HS-27A (cell line): ENCODE measurements around the gene CEACAM8.
"Not testable (repeated sequence)": the region's sequence is repeated elsewhere in the genome, so short reads cannot be mapped to it uniquely, and the experiment has no call there.

ENCODE experiments used
- DNase-seq: peaks from one replicate; pipeline ENCODE4 v3.0.0-alpha.2; 2012; ENCODE audit warnings: low read depth, missing footprints

Gene CEACAM8

DNA sequence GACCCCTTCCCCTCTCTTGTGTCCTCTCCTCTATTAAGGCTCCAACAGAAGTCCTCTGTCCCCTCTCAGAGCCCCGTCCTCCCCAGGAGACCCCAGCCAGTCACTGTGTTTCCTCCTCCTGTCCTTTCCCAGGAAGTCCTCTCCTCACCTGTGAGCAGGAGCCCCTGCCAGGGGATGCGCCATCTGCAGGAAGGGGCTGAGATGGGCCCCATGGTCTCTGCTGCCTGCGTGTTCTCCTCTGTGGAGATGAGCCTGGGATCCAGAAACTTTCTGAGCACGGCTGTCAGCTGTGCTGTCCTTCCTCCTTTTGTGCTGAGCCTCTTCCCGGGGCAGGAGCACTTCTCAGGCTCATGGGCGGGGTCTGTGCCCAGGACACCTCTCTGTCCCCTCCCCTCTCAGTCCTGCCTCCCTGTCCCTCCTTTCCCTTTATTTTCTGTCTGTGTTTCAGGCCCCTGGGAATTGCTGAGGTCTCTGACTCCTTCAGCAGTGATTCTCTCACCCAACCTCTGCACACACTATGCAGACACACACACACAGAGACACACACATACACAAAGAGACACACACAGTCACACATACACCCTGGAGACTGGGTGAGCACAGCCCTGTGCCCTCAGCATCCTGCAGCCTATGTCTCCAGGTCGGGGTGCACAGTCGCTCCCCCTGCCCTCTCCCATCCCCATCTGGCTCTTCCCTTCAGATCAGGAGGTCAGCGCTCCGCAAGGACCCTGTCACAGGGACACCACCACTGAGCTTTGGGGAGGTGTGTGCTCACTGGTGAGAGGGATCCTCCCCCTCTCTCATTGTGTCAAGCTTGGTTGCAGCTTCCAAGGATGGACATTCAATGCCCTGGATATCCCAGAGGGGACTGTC is at the start of gene CEACAM8:
TSS of gene CEACAM8 (minus strand) at position 308 of the 873 bp plus-strand sequence. CDS start at position 212, 96 bp downstream.
- DNase-seq, result no peak

DNA sequence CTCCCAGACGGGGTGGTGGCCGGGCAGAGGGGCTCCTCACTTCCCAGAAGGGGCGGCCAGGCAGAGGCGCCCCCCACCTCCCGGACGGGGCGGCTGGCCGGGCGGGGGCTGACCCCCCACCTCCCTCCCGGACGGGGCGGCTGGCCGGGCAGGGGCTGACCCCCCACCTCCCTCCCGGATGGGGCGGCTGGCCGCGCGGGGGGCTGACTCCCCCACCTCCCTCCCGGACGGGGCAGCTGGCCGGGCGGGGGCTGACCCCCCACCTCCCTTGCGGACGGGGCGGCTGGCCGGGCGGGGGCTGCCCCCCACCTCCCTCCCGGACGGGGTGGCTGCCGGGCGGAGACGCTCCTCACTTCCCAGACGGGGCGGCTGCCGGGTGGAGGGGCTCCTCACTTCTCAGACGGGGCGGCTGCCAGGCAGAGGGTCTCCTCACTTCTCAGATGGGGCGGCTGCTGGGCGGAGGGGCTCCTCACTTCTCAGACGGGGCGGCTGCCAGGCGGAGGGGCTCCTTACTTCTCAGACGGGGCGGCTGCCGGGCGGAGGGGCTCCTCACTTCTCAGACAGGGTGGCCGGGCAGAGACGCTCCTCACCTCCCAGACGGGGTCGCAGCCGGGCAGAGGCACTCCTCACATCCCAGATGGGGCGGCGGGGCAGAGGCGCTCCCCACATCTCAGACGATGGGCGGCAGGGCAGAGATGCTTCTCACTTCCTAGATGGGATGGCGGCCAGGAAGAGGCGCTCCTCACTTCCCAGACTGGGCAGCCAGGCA is 44.8 kb upstream of the CEACAM8 start:
- DNase-seq, result not testable (repeated sequence)

DNA sequence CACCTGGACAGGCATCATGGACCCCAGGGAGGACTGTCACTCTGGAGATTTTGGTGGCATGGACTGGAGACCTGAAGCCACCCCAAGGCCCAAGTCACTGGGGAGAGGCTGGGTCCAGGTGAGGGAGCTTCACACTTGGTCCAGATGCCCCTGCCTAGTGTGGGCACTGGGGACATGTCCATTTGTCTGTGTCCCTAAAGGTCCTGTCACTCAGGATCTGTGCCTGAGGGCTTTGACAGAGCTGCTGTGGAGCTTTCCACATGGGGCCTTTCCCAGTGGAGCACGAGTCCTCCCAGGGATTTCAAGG is 40.5 kb upstream of the CEACAM8 start:
- DNase-seq, result no peak

DNA sequence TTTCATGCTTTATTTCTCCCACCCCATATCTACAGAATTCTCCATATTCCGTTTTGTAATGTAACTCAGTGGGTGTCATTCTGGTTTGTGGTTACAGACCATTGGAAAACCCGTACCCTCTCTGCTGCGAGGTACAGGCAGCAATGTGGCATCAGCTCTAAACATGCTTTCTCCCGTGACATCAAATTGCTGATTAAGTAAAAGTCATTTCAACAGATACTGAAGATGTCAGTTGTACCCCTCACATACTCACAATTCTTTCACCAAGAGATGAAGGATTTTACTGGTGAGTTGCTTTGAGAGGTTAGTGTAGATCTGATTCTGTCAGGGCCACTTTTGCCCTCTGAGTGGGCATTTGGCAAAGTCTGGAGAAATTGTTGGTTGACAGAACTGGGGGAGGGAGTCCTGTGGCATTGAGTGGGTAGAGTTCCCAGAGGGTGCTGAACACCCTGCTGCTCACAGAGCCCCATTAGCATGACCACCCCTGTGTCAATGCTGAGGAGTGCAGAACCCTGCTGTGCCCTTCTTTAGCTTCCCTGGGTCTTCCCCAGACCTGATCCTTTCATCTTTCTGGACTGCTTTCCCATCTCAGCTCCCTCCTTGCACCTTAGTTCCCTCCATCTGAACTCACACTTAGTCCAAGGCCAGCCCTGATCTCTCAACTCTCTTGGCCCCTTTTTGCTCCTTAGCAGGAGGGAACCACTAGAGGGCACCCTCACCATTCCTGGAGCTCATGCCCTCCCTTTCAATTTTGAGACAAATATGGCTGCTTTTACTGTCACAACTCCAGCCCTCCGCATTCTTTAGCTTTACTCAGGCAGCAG is 39.9 kb upstream of the CEACAM8 start:
- DNase-seq, result peak; percentile 50

DNA sequence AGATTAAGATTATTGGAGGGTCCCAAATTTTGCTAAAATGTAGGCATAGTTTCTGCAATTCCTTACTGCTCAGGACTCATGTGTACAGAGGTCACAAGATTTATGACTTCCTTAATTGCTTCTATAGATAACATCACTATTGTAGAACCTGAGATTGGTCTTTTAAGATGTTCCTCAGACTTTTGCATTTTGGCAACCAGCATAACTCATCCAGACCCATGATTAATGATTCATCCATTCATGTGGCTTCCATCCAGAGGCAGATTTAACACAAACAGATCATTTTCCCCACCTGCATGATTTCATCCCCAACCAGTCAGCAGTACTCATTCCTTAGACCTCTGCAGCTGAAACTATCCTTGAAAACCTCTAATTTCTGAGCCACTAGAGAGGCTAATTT is 34.5 kb upstream of the CEACAM8 start:
- DNase-seq, result no peak

DNA sequence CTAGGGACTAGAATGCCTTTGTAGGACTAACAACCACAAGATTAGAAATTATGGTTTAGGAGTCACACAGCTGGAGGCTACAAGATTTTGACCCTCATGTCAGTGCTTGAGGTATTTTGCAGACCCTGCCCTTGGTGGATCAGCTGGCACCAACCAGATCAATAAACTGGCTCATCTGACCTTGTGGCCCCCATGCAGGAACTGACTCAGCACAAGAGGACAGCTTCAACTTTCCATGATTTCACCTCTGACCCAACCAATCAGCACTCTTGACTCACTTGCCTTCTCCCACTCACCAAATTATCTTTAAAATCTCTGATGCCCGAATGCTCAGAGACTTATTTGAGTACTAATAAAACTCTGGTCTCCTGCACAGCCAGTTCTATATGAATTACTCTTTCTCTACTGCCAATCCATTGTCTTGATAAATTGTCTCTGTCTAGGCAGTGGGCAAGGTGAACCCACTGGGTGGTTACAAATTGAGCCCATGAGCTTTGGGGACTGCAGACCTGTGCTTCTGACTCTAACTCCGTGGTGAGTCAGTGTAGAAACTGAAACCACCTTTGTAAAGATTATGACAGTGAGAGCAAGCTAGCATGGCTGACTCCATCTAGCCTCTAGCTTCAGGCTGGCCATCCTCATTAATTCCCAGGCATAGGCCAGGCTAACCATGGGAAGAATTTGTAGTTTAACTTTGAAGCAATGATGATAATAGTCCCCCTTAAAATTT is 33.9 kb upstream of the CEACAM8 start:
- no peak for DNase-seq

DNA sequence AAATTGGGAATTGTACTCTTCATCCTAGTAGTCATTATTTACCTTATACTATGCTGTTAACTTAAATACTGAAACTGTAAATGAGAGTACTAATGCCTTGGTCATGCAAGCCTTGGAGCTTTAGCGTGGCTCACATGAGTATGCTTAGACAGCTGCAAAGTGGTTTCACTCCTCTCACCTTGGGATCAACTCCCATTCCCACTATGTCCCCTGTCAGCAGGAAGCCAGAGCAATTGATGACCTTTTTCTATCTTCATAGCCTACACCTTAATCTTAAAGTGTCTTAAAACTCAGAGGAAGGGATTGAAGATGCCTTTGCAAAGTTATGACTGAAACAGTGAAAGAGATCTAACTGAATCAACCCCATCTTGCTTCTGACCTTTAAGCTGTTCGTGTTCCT is 33.2 kb upstream of the CEACAM8 start:
- DNase-seq, result no peak

DNA sequence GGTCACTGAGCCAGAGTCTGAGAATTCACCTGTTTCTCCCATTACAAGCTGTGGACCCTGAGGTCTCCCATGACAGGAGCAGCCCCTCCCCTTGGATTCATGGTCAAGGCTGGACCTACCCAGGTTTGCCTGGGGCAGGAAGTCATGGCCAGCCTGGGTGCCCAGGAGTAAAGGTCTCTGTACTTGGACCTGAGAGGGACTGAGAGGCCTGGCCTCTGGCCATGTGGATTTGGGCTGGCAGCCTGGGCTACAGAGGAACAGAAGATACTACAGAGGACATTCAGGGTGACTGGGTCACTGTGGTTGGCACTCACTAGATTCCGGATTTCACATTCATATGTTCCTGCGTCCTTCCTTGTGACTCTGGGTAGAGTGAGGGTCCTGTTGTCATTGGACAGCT is 31.5 kb upstream of the CEACAM8 start:
- DNase-seq, result no peak

DNA sequence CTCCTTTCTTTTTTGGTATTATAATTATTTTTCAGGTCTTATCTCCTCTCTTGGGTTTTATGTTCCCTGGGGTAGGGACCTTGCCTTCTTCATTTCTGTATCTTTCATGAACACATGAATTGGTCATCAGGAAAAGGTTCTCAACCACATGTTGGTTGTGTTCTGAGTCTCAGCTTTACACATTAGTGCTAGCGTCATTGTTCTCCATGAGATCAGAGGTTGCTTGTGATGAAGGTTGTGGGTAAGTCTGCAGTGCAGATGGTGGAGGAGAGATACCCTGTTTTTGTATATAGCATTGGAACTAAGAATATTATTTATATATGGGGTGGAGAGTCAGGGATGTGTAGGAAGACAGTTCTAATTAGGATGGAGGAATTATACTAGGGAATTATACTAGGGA is 24.5 kb upstream of the CEACAM8 start:
- DNase-seq, result no peak

DNA sequence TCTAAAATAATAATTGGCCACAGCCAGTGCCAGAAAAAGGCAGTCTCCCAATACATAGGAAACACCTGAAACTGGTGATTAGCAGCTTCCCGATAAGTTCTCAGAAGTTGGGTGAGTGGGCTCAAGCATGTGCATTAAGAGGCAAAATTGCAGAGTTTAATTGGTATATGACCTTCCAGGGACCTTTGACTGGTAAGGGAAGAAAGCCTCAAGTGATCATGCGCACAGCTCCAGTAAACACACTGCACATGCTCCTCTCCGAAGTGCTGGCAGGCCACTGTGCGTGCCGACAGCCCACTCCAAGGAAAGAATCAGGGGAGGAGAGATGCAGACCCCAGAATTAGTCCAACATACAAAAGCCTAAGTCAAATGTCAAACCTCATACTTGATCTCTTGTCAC is 18.9 kb upstream of the CEACAM8 start:
- no peak for DNase-seq

DNA sequence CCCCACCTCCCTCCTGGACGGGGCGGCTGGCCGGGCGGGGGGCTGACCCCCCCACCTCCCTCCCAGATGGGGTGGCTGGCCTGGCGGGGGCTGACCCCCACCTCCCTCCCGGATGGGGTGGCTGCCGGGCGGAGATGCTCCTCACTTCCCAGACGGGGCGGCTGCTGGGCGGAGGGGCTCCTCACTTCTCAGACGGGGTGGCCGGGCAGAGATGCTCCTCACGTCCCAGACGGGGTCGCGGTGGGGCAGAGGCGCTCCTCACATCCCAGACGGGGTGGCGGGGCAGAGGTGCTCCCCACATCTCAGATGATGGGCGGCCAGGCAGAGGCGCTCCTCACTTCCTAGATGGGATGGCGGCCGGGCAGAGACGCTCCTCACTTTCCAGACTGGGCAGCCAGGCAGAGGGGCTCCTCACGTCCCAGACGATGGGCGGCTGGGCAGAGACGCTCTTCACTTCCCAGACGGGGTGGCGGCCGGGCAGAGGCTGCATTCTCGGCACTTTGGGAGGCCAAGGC is 15.7 kb upstream of the CEACAM8 start:
- not testable (repeated sequence) for DNase-seq

DNA sequence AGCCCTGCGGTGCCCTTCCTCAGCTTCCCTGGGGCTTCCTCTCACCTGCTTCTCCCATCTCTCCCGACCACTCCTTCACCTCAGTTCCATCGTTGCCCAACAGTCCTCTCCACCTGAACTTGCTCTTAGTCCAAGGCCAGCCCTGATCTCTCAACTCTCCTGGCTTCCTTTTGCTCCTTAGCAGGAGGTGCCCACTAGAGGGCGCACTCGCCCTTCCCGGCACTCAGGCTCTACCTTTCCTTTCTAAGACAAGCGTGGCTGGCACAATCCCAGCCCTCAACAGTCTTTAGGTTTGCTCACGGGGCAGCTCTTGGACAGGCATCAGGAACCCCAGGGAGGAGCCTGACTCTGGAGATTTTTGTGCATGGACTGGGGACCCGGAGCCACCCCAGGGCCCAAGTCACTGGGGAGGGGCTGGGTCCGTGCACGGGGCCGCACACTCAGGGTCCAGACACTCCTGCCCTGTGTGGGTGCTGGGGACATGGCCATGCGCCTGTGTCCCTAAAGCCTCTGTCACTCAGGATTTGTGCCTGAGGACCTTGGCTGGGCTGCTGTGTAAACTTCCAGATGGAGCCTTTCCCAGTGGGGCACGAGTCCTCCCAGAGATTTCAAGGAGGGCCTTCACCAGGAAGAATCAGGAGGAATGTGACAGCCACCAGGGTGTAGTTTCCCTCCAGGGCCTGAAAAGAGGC is 12.1 kb upstream of the CEACAM8 start:
- peak; percentile 45 for DNase-seq

DNA sequence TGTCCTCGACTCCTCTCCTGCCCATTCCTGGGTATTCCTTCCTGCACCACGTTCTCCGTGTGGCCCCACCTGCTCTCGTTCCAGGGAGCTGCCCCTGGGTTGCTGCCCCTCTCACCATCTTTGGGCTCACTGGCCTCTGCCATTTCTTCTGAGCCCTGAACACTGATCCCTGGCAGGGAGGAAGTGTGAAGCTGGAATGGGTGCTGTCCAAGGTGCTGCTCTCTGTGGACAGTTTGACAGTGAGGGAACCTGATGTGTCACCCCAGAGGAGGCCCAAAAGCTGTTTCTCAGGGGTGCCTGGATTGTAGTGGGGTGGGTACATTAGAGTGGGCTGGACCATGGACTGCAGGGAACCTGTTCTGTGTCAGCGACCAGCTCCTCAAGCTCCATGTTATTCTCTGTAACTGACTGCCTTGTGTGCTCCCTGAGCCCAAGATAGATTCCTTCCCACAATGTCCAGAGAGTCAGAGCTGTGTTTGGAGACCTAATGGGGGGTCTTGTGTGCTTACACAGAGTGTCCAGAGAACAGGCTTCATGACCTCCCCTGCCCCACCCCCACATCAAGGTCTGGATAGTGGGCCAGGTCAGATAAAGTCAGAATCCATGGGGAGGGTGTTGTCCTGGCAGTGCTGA is 7.2 kb upstream of the CEACAM8 start:
- peak; percentile 27 for DNase-seq

DNA sequence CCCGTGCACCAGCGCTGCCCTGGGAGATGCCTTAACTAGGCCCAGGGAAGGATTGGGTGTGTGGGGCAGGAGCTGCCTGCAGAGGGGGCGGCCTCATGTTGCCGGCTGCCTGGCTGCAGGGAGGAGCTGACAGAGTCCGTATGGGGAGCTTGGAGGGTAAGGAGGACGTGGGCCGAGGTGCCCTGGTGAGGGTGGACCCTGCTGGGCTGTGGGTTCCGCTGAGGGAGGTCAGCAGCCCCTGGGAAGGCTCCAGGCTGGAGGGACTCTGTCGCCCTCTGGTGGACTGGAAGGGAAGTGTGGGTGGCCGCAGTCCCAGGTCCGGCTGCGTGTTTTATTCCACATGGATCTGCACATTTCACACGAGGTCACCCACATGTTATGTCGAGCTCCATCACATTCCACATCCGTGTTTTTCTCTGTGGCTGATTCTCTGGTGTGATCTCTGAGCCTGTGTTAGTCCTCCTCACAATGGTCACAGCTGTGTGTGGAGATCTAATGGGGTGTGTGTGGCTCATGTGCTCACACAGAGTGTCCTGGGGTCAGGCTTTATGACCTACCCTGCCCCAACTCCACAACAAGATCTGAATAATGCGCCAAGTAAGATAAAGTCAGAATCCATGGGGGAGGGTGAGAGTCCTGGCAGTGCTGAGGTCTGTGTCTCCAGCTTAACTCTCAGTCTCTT is 1.8 kb upstream of the CEACAM8 start:
- no peak for DNase-seq

DNA sequence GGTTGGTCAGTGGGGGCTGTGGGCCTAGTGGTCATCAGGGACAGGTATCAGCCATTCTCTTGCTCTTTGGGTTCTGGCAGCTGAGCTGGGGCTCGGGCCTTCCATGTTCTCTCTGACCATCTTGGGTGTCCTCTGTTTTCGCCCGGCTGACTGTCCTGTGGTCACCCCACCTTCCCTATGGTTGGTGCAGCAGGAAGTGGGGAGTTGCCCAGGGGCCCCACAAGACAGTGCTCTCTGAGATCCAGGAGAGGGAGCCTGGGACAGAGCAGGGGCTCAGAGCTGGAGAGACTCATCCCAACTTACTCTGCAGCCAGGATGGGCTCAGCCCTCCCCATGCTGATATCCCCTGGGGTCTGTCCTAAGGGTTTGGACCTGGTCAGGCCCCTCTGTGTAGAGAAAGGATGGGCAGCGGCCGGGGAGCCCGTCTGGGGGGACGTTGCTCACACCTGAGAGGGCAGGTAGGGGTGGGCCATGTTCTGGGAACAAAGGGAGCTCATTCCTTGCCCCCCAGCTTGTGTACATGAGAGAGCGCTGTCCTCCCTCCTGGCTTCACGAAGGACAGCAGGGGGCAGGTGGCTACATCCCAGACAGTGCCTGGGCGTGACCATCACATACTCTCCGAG is 937 bp upstream of the CEACAM8 start:
- DNase-seq, result no peak

DNA sequence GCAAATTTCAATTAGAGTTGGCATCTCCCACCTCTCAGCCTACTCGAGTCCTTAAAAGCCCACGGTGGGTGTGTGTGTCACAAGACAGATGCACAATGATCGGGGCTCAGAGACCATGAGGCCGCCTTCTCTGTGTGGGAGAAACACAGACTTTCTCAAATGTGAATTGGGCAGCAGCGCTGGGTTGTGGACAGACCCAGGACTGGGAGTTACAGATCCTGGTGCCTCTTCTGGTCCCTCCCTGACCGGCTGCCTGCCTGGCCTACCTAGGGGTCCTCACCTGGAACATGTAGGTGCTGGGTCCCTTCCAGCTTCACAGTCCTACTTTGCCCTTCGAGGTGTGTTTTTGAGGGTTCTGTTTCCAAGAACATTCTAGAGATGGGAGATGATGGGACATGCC is 4.9 kb downstream of the CEACAM8 start:
- no peak for DNase-seq

DNA sequence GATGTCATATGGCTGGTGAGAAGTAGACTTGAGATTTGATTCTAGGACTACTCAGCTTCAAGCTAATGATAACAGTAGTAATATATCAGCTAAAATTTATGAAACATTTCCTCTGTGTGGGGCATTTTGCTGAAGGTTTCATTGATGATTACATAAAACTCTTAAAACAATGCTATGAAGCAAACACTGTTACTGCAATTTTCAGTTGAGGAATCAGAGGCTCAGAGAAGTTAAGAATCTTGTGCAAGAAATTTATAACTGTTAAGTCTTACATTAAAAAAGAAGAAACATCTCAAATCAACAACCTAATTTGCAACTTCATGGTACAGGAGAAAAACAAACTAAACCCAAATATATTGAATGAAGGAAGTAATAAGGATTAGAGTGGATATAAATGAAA is 10.3 kb downstream of the CEACAM8 start:
- no peak for DNase-seq

DNA sequence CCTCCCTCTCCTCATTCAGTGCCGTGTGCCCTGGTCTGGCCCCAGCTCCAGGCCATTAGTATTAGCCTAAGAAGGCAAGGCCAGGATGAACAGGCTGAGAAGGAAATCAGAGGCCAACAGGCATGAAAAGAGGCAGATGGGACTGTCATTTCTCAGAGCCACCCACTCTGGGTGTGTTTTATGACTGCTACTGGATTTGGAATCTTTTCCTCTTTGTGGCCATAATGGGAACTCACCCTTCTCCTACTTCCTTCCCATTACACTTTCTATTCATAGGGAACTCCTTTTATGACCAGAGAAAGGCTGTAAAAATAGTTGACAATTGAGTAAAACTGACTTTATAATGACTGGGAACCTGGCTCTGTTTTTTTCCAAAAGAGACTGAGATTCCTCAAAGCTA is 17.7 kb downstream of the CEACAM8 start:
- DNase-seq, result no peak

DNA sequence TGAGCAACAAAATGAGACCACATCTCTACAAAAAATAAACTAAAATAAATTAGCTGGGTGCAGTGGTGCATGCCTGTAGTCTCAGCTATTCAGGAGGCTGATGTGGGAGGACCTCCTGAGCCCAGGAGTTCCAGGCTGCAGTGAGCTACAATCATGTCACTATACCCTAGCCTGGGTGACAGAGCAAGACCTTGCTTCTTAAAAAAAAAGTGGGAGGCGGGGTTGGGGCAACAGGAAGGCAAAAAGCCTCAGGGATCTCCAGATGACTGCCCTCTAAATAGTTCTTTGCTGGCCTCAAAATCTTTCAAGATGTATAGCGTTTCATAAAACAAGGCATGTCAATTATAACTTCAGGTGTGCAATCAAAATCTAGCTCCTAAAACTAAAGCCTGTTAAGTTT is 18.5 kb downstream of the CEACAM8 start:
- DNase-seq, result no peak

DNA sequence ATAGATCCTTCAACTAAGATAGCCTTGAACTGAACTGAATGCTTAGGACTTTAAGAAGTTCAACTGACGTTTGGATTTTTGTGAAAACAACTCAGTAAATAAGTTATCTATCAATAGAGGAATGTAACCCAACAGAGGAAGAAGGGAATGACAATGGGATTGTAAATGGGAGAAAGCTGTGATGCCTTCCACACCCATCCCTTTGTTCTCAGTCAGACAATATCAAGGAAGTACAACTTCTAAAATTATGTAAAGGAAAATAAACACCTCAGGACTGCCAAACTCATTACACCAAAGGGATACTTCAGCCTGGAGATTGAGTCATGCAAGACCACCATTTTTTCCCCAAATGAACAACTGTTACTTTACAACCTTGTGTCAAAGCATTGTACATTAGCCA is 21.1 kb downstream of the CEACAM8 start:
- DNase-seq, result no peak
